Endodermal cell (in vitro differentiated cells): ENCODE data around the gene CEP85L. TPM values are rescaled to one million over a fixed set of nuclear protein-coding genes. Genes with fewer than 3 reads are reported as not detected.

Experiments used
- DNase-seq: peaks from one replicate; pipeline ENCODE4 v3.0.0-alpha.2; 2017
- H3K27ac ChIP-seq: 2 replicates; pipeline ENCODE4 v1.5.1; 2013; ENCODE audit warnings: mild to moderate bottlenecking, low read depth, low read length, moderate library complexity
- H3K27me3 ChIP-seq: 2 replicates; pipeline ENCODE4 v1.6.1; 2013; ENCODE audit warnings: mild to moderate bottlenecking, low read length, moderate library complexity; ENCODE audit not compliant: insufficient read depth, control insufficient read depth, poor library complexity, severe bottlenecking
- H3K36me3 ChIP-seq: 2 replicates; pipeline ENCODE4 v1.7.0; 2013; ENCODE audit warnings: mild to moderate bottlenecking, low read length, moderate library complexity; ENCODE audit not compliant: control insufficient read depth, insufficient read depth
- H3K4me1 ChIP-seq: one replicate; pipeline ENCODE4 v1.7.0; 2013; ENCODE audit warnings: low read length; ENCODE audit not compliant: control insufficient read depth, insufficient read depth
- H3K4me3 ChIP-seq: 2 replicates; pipeline ENCODE4 v1.5.1; 2013; ENCODE audit warnings: mild to moderate bottlenecking, low read length, moderate library complexity
- H3K9ac ChIP-seq: 2 replicates; pipeline ENCODE4 v1.6.1; 2013; ENCODE audit warnings: mild to moderate bottlenecking, low read length, moderate library complexity; ENCODE audit not compliant: poor library complexity, severe bottlenecking; ENCODE audit errors: extremely low read depth
- H3K9me3 ChIP-seq: 2 replicates; pipeline ENCODE4 v1.6.1; 2013; ENCODE audit warnings: mild to moderate bottlenecking, low read length, moderate library complexity; ENCODE audit not compliant: control insufficient read depth
- H3K27ac Mint-ChIP-seq: 2 replicates; pipeline ENCODE4 v1.8.0; 2020; ENCODE audit warnings: mixed read lengths
- H3K27me3 Mint-ChIP-seq: 2 replicates; pipeline ENCODE4 v1.8.0; 2021; ENCODE audit warnings: mild to moderate bottlenecking, mixed read lengths; ENCODE audit not compliant: insufficient read depth
- H3K36me3 Mint-ChIP-seq: 2 replicates; pipeline ENCODE4 v1.8.0; 2020; ENCODE audit warnings: low read depth, mixed read lengths
- H3K4me1 Mint-ChIP-seq: 2 replicates; pipeline ENCODE4 v1.8.0; 2020; ENCODE audit warnings: mixed read lengths
- H3K4me3 Mint-ChIP-seq: 2 replicates; pipeline ENCODE4 v1.8.0; 2020; ENCODE audit warnings: mild to moderate bottlenecking, moderate library complexity, mixed read lengths
- H3K9me3 Mint-ChIP-seq: 2 replicates; pipeline ENCODE4 v1.8.0; 2020; ENCODE audit warnings: mild to moderate bottlenecking, mixed read lengths
- CTCF ChIP-seq: fragments of 200-600 bp; sonication (generic); conservative IDR thresholded peaks from 2 replicates; pipeline ENCODE4 v1.5.0; 2021; ENCODE audit warnings: antibody characterized with exemption, mild to moderate bottlenecking
- WGBS, 2 experiments: methylation state at CpG; one replicate each; pipeline versions ENCODE4 v1.1.5 to v1.1.7; 2013; ENCODE audit warnings: missing lambda C conversion rate in 2 of 2, mixed read lengths in 1 of 2; ENCODE audit not compliant: insufficient coverage in 1 of 2, insufficient read length in 1 of 2; 5-methylcytosine and 5-hydroxymethylcytosine counted together
- total RNA-seq, 2 donors: library from RNA; stranded (reverse); fragmentation: NEBNext Ultra II Directional in 1 of 2; extraction: Animal tissue kit (Norgen Biotek cat#: 25700) in 1 of 2; gene quantifications; 2 replicates in 1 of 2; 3 replicates in 1 of 2; pipeline ENCODE4 v1.2.1, GENCODE V29; 2021

The CEP85L gene
- total RNA-seq, 2 donors from 2014 or later = 6.7 to 10.2 TPM

GRCh38 chr6:118551063-118552053 lies 100.0 kb downstream of the CEP85L start:
- peak; percentile 81 for TF ChIP-seq CTCF
- Histone ChIP-seq H3K27me3 (no peaks in the 10 kb centered on the region), H3K9me3 (no peaks in the 10 kb centered on the region), H3K36me3 (no peaks in the 10 kb centered on the region), H3K4me3 (no peak overlapping the region), H3K27ac (no peak overlapping the region), H3K9ac (no peak overlapping the region), H3K4me1 (no peaks in the 10 kb centered on the region)
- Mint-ChIP-seq H3K36me3 (peaks cover 2% of the 10 kb centered on the region), H3K9me3 (no peaks in the 10 kb centered on the region), H3K4me1 (no peaks in the 10 kb centered on the region), H3K4me3 (no peak overlapping the region), H3K27ac (no peak overlapping the region), H3K27me3 (no peaks in the 10 kb centered on the region)
- 17 to 62% methylated on average over 1 to 3 of the region's 3 CpGs for WGBS, 2 experiments
- no peak for DNase-seq

DNA sequence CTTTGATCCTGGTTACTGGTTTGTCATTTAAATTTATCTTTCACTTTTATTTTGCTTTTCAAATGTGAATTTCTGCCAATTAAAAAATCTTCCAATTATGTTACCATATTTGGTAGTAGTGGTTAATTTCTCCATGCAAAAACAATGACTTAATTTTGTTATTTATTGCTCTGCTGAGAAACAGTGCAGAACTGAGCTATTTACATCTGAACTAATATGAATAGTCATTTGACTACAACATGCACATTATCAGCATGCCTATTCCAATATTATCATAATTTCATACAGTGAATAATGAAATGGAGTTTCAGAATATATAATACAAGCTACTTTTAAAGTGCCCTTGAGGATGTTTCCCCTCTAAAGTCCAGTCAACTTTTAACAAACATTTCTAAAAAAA lies 102.8 kb downstream of the CEP85L start:
- Mint-ChIP-seq H3K4me3 (no peak overlapping the region), H3K27ac (no peak overlapping the region), H3K9me3 (no peaks in the 10 kb centered on the region), H3K36me3 (no peaks in the 10 kb centered on the region), H3K27me3 (no peaks in the 10 kb centered on the region), H3K4me1 (no peaks in the 10 kb centered on the region)
- Histone ChIP-seq H3K27ac (no peak overlapping the region), H3K27me3 (no peaks in the 10 kb centered on the region), H3K4me3 (no peak overlapping the region), H3K36me3 (no peaks in the 10 kb centered on the region), H3K9ac (no peak overlapping the region), H3K9me3 (no peaks in the 10 kb centered on the region), H3K4me1 (no peaks in the 10 kb centered on the region)
- no peak for DNase-seq
- TF ChIP-seq CTCF = no peak

- Histone ChIP-seq H3K4me1 (no peaks in the 10 kb centered on the region), H3K27ac (no peak within 1 kb of the TSS), H3K27me3 (no peaks in the 10 kb centered on the region), H3K36me3 (no peaks in the 10 kb centered on the region), H3K9me3 (no peaks in the 10 kb centered on the region), H3K4me3 (no peak within 1 kb of the TSS), H3K9ac (no peak within 1 kb of the TSS)
- Mint-ChIP-seq H3K27ac (no peak within 1 kb of the TSS), H3K4me1 (no peaks in the 10 kb centered on the region), H3K4me3 (no peak within 1 kb of the TSS), H3K27me3 (no peaks in the 10 kb centered on the region), H3K36me3 (no peaks in the 10 kb centered on the region), H3K9me3 (no peaks in the 10 kb centered on the region)
- no peak for TF ChIP-seq CTCF
- no peak for DNase-seq
- WGBS, 2 experiments = 94 to 100% methylated on average over 1 to 3 of the region's 3 CpGs
Measured at GRCh38 chr6:118548136-118548535, 103.3 kb downstream of the CEP85L start, which contains the start of gene PLN. PLN (plus strand) TSS chr6:118548296; CDS start chr6:118558922, 10,626 bp downstream.
